ENCODE data around the gene OGDHL.
"Not testable (repeated sequence)": the region's sequence is repeated elsewhere in the genome, so short reads cannot be mapped to it uniquely, and the experiment has no call there.

OGDHL gene

GRCh38 chr10:49737474-49738201, 24.5 kb downstream of the OGDHL start:
- no peak for DNase-seq

- no peak for DNase-seq
Observed at GRCh38 chr10:49736564-49737113, 25.5 kb downstream of the OGDHL start.

GRCh38 chr10:49735848-49736563, 26.1 kb downstream of the OGDHL start:
- DNase-seq = no peak

GRCh38 chr10:49735161-49735560, 27.0 kb downstream of the OGDHL start:
- DNase-seq = no peak

- no peak for DNase-seq
Observed at GRCh38 chr10:49734676-49735075, 27.4 kb downstream of the OGDHL start.

GRCh38 chr10:49733866-49734265, 28.3 kb downstream of the OGDHL start:
- DNase-seq = no peak

GRCh38 chr10:49726593-49726992, 35.5 kb downstream of the OGDHL start:
- no peak for DNase-seq

- DNase-seq = not testable (repeated sequence)
Observed at GRCh38 chr10:49715157-49715556, 47.0 kb downstream of the OGDHL start.

GRCh38 chr10:49713266-49713665, 48.9 kb downstream of the OGDHL start:
- no peak for DNase-seq

- DNase-seq = no peak
Observed at GRCh38 chr10:49711481-49711880, 50.6 kb downstream of the OGDHL start.

GRCh38 chr10:49710966-49711365, 51.2 kb downstream of the OGDHL start:
- DNase-seq = no peak

GRCh38 chr10:49709934-49710333, 52.2 kb downstream of the OGDHL start:
- DNase-seq = no peak

- no peak for DNase-seq
Observed at GRCh38 chr10:49707585-49707984, 54.5 kb downstream of the OGDHL start.

- no peak for DNase-seq
Observed at GRCh38 chr10:49700997-49701396, 61.1 kb downstream of the OGDHL start.

- no peak for DNase-seq
Observed at GRCh38 chr10:49700211-49700610, 61.9 kb downstream of the OGDHL start.

- no peak for DNase-seq
Observed at GRCh38 chr10:49698679-49699078, 63.4 kb downstream of the OGDHL start.

- no peak for DNase-seq
Observed at GRCh38 chr10:49696311-49696710, 65.8 kb downstream of the OGDHL start.

- no peak for DNase-seq
Observed at GRCh38 chr10:49694466-49694865, 67.7 kb downstream of the OGDHL start.

- no peak for DNase-seq
Observed at GRCh38 chr10:49691588-49691987, 70.5 kb downstream of the OGDHL start.

- no peak for DNase-seq
Observed at GRCh38 chr10:49690698-49691356, 71.3 kb downstream of the OGDHL start.

GRCh38 chr10:49689882-49690510, 72.1 kb downstream of the OGDHL start:
- no peak for DNase-seq

GRCh38 chr10:49688920-49689319, 73.2 kb downstream of the OGDHL start:
- DNase-seq = no peak

- no peak for DNase-seq
Observed at GRCh38 chr10:49688261-49688846, 73.8 kb downstream of the OGDHL start.
